Type B pancreatic cell (in vitro differentiated cells): ENCODE measurements around the gene RPS17. TPM values are rescaled to one million over a fixed set of nuclear protein-coding genes. Genes with fewer than 3 reads are reported as not detected.

ENCODE experiments used
- DNase-seq: peaks from one replicate; pipeline ENCODE4 v3.0.0; 2021; ENCODE audit warnings: mixed read lengths; ENCODE audit not compliant: unreplicated experiment; ENCODE audit errors: extremely low spot score
- H3K27ac Mint-ChIP-seq: 2 replicates; pipeline ENCODE4 v1.8.0; 2021; ENCODE audit warnings: mild to moderate bottlenecking, mixed read lengths
- H3K27me3 Mint-ChIP-seq: 2 replicates; pipeline ENCODE4 v1.8.0; 2021; ENCODE audit warnings: mixed read lengths
- H3K36me3 Mint-ChIP-seq: 2 replicates; pipeline ENCODE4 v1.8.0; 2021; ENCODE audit warnings: mixed read lengths
- H3K4me1 Mint-ChIP-seq: one replicate; pipeline ENCODE4 v1.8.0; 2021; ENCODE audit warnings: mixed read lengths; ENCODE audit not compliant: unreplicated experiment
- H3K4me3 Mint-ChIP-seq: 2 replicates; pipeline ENCODE4 v1.8.0; 2021; ENCODE audit warnings: mild to moderate bottlenecking, mixed read lengths
- H3K9me3 Mint-ChIP-seq: 2 replicates; pipeline ENCODE4 v1.8.0; 2021; ENCODE audit warnings: mixed read lengths
- long read RNA-seq: library from polyadenylated mRNA; unstranded; transcript quantifications from one replicate; pipeline ENCODE4 v2.0.0, GENCODE V29; 2020
- total RNA-seq: library from RNA; stranded (reverse); gene quantifications from 2 replicates; pipeline ENCODE4 v1.2.1, GENCODE V29; 2021; ENCODE audit warnings: low replicate concordance
- TF ChIP-seq, protein P1 (sequence below): fragments of 200-600 bp; sonication (generic); conservative IDR thresholded peaks from 2 replicates; pipeline ENCODE4 v1.5.0; 2021; ENCODE audit warnings: antibody characterized with exemption, mild to moderate bottlenecking

Gene RPS17
- 2,088 and 2,219 TPM in 2 replicates for total RNA-seq
- long read RNA-seq, transcript RPS17-210 (5 exons, 488 nt) = major isoform, 1,180 of 1,184 reads
- long read RNA-seq, partial matches to known transcripts = 0 of 1,184 reads
- long read RNA-seq, other reads (novel, unspliced or antisense) = 3 of 1,184 reads

DNA sequence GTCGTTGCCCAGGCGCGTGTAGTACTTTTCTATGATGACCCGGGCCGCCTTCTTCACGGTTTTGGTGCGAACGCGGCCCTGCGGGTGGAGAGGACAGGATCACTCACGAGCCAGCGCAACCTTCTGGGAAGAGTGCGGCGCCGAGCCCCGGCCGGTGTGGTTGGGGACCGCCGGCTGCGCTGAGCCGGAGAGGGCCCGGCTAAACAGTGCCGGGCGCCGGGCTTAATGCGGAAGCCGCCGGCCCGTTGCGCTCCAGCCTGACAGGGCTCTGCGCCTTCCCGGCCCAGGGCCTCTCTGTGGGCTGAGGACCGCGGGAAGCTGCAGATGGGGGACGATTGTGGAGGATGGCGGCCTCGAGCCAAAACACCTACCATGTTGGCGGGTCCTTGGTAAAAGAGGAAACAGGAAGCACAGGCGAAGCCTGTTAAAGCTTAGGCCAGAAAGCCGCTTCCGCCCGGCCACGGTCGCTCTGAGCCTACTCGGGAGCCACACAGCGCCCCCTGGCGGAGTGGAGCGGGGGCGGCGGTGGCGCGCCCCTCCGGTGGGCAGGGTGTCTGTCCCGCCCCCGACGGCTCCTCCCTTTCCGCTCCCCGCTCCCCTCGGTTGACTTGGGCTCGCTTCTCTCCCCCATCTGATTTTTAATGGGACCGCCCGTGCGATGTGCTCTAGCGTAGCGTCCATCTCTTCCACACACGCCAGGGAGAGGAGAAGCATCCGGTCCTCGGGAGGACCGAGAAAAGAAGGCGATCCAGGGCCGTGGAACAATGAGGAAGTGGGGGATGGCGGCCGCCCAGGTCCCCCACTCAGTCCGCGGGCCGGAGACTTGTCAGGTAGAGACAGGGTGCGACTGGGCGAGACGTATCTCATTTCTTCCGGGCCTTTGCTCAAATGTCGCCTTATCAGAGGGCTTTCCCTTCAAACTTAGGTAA is at the start of gene RPS17:
Gene RPS17 (minus strand): TSS at position 403 of the 929 bp plus-strand sequence. CDS start 29 bp downstream, at position 374.
- Mint-ChIP-seq H3K36me3 (peaks cover 32% of the 10 kb centered on the region), H3K27me3 (peaks cover 3% of the 10 kb centered on the region), H3K9me3 (no peaks in the 10 kb centered on the region), H3K4me1 (peaks cover 22% of the 10 kb centered on the region), H3K27ac (peak within 1 kb of the TSS; percentile 94), H3K4me3 (peak within 1 kb of the TSS; percentile 96)
- TF ChIP-seq, protein P1, sequence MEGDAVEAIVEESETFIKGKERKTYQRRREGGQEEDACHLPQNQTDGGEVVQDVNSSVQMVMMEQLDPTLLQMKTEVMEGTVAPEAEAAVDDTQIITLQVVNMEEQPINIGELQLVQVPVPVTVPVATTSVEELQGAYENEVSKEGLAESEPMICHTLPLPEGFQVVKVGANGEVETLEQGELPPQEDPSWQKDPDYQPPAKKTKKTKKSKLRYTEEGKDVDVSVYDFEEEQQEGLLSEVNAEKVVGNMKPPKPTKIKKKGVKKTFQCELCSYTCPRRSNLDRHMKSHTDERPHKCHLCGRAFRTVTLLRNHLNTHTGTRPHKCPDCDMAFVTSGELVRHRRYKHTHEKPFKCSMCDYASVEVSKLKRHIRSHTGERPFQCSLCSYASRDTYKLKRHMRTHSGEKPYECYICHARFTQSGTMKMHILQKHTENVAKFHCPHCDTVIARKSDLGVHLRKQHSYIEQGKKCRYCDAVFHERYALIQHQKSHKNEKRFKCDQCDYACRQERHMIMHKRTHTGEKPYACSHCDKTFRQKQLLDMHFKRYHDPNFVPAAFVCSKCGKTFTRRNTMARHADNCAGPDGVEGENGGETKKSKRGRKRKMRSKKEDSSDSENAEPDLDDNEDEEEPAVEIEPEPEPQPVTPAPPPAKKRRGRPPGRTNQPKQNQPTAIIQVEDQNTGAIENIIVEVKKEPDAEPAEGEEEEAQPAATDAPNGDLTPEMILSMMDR = peak; percentile 100
- peak; percentile 99 for DNase-seq

DNA sequence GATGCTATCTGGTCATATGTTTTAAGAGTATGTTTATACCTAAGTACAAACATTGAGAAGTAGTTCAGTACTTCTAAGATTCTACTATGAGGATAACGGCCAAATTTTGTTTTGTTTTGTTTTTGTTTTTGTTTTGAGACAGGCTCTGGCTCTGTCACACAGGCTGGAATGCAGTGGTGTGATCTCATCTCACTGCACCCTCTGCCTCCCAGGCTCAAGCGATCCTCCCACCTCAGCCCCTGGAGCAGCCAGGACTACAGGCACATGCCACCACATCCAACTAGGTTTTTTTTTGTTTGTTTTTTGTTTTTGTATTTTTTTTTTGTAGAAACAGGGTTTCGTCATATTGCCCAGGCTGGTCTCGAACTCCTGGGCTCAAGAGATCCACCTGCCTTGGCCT is 47.5 kb upstream of the RPS17 start:
- H3K9me3 Mint-ChIP-seq = no peaks in the 10 kb centered on the region
- H3K4me3 Mint-ChIP-seq = no peak overlapping the region
- TF ChIP-seq, protein P1 = no peak
- H3K27ac Mint-ChIP-seq = no peak overlapping the region
- H3K36me3 Mint-ChIP-seq = no peaks in the 10 kb centered on the region
- DNase-seq = no peak
- H3K27me3 Mint-ChIP-seq = peaks cover 50% of the 10 kb centered on the region
- H3K4me1 Mint-ChIP-seq = no peaks in the 10 kb centered on the region

DNA sequence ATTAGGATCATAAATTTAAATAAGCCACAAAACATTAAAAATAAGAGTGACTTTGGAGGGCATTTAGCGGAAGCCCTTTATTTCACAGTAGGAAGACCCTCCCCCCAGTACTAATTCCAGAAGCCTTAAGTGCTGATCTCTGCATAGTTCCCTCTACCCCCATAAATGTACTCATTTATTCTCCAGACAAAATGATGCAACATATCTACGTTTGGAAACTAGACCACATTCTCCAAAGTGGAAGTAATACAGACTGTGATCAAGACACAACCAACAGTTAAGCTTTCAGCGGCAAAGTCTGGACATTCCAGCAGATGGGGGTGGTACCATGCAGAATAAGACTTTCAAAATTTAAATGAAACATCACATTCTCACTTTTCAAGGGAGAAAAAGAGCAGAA is 44.8 kb upstream of the RPS17 start:
- TF ChIP-seq, protein P1 = peak; percentile 37
- Mint-ChIP-seq H3K27ac (no peak overlapping the region), H3K27me3 (peaks cover 54% of the 10 kb centered on the region), H3K9me3 (no peaks in the 10 kb centered on the region), H3K36me3 (no peaks in the 10 kb centered on the region), H3K4me1 (no peaks in the 10 kb centered on the region), H3K4me3 (no peak overlapping the region)
- no peak for DNase-seq

DNA sequence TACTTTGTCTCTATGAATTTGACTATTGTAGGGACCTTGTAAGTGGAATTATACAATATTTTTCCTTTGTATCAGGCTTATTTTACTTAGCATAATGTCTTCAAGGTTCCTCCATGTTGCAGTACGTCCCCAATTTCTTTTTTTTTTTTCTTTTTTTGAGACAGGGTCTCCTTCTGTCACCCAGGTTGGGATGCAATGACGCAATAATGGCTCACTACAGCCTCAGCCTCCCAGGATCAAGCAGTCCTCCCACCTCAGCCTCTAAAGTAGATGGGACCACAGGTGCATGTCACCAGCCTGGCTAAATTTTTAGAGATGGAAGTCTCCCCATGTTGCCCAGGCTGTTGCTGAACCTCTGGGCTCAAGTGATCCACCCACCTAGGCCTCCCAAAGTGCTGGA is 40.5 kb upstream of the RPS17 start:
- Mint-ChIP-seq H3K27me3 (peaks cover 33% of the 10 kb centered on the region), H3K4me1 (no peaks in the 10 kb centered on the region), H3K9me3 (no peaks in the 10 kb centered on the region), H3K4me3 (no peak overlapping the region), H3K27ac (no peak overlapping the region), H3K36me3 (no peaks in the 10 kb centered on the region)
- TF ChIP-seq, protein P1 = no peak
- no peak for DNase-seq

DNA sequence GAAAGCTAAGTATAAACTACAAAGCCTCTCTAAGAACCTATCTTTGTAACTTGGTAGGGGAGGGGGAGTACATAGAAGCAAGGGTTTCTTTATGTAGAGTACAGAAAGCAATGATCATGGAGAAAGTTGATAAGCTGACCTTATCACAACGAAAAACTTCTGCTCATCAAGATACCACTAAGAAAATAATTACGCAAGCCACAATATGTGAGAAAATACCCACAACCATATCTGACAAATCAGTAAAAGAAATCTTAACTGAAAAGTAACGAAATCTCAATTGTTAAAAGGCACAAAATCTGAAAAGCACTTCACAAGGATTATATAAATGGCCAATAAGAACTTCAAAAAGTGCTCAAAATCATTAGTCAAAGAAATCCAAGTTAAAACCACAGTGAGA is 35.1 kb upstream of the RPS17 start:
- H3K36me3 Mint-ChIP-seq = no peaks in the 10 kb centered on the region
- no peak overlapping the region for H3K4me3 Mint-ChIP-seq
- no peak for DNase-seq
- TF ChIP-seq, protein P1 = no peak
- no peaks in the 10 kb centered on the region for H3K9me3 Mint-ChIP-seq
- H3K4me1 Mint-ChIP-seq = peaks cover 6% of the 10 kb centered on the region
- no peak overlapping the region for H3K27ac Mint-ChIP-seq
- H3K27me3 Mint-ChIP-seq = peaks cover 50% of the 10 kb centered on the region
